ENCODE measurements around the gene SEPTIN10.

- TF ChIP-seq POLR2AphosphoS5 (IDR thresholded peaks at IDR 0.05) (no peak), CTCF (IDR thresholded peaks at IDR 0.05) (no peak)
Observed at GRCh38 chr2:109630441-109631430, 17.0 kb upstream of the SEPTIN10 start.
